Head of caudate nucleus (tissue), 42 donors: Measurements from ENCODE around the gene FGD4.
A peak's percentile ranks its signal among the peaks of the same experiment; 100 is the strongest.
"Not testable (repeated sequence)": the region's sequence is repeated elsewhere in the genome, so short reads cannot be mapped to it uniquely, and the experiment has no call there.

Experiments used
- DNase-seq, 42 donors: peaks; one replicate each; pipeline versions ENCODE4 v3.0.0 to v3.0.0-alpha.2; 2020 to 2021; ENCODE audit warnings: mixed read lengths in 7 of 42
- intact Hi-C: fragments of 100-400 bp; cut with DNase I; formaldehyde crosslinking; loops from one replicate; pipeline ENCODE4 v1.15.0; 2022

Gene FGD4

DNA sequence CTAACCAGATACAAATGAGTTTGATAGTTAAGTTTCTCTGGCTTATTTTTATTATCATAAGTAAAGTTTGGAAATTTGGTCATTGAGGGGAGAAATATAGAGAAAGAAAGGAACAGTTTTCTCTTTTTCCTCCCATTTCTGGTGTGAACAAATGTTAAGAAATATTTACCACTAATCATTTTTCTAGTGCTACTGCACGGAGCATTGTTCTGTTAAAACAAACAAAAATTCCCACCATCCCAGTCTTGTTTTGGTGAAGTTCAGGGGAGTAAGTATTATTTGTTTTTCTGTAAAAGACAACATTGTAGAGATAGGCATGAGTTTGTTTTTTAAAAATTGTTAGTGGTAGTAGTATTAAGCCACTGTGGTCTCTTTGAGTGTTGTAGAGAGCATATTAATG, 135.3 kb downstream of the FGD4 start:
- DNase-seq, result no peak
- intact Hi-C loops, result no loop called here

DNA sequence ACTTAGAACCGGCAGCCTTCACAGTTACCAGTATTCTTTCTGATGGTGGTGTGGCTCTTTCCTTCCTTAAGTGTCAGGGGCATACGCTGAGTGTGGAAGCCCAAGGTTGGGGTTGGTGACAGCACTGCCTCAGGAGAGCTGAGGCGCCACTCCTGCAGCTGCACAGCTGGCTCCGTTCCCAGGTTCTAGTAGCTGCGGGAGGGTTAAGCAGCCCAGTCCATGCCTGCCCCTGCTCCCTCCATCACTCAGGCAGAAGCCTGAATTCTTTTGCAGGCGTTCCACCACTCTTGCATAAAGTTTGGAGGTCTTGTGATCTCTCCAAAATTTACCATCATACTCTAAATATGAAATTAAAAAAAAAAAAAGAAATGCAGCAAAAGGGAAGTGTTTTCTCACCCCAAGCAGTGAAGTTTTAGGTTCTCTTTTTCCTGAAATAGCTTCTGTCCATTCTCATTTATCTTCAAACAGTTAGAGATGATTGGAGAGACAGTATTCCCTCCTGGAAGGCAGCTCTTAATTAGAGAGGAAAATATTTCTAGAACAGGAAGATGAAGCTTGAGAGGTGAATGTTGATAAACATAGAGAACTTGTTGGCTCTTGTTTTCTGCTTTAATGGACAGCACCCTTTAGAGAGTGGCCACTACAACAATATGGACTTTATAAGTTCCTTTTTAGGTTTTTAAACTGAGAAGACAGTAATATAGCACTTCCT, 136.1 kb downstream of the FGD4 start:
- peak; percentile 71 to 93 (median 86) for DNase-seq
- intact Hi-C loops, result no loop called here

DNA sequence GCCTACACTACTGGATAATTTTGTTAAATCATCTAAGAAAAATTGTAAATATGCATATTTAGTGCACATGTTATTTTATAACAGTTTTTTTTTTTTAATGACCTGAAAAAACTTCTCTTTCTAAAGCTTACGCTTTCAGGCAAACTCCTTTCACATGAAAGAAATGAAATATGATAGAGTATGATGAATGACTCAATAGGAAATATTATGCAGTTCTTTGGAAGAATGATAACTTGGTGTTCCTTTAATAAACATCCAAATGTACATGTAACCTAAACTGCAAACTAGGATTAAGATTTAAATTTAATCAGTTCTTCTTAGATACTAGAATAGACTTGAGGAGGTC, 136.6 kb downstream of the FGD4 start:
- intact Hi-C loops, result no loop called here

DNA sequence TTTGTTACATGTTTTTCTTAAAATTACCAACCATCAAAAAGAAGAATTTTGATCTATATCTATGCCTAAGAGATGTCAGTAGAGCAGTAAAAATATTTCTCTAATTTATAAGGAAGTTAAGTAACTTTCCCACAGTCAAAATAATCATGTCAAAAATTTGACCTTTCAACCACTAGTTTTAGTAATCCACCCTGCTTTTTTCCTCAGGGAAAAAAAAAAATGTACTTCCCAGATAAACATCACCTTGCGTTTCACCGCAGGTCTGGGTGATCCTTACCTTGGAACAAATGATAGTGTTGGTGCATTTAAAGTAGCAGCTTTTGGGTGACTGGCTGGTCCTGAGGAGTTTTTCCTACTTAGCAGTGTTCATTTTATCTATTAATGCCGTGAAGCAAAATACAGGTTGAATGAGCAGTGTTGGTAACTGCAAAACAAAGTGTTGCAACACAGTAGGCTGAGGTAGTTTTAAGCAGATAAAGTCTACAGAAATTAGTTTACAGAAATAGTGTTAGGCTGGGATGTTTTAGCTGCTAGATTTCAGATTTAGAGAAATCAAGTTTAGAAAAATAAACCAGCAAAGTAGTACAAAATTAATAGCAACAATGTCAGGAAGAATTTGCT, 142.5 kb downstream of the FGD4 start:
- DNase-seq, result no peak
- intact Hi-C loops, result no loop called here

More for the DNA sequence above, 136.6 kb downstream of the FGD4 start:
- DNase-seq, result no peak

DNA sequence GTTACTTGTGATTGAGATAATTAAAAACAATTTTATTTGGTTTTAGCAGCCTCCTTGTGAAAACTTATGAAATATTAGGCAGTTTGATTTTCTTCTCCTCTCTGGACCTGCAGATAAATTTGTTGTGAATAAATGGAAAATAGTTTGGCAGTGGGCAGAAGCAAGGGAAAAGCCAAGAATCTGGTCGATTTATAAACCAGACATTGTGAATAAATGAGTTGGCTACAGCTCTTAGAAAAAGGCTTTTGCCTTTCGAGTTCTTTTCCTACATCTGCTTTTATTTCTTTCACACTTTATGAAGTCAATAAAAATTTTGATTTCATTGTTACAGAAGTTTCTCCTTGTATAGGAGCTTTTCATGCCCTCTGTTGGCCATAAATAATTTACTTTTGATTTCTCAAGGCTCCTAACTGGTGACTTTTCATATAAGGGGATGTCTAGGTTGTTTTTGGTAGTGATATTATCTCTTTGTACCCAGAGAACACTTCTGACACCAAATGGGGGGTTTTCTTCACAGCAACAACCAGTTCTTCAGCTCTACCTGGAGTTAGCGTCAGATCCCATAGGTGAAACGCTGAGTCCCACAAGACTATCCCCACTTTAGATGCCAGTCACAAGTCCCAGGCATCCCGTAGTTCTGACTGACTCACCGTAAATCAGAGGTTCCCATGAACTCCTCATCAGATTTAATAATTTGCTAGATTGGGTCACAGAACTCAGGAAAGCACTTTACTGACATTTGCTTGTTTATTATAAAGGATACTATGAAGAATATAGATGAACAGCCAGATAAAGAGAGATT, 143.3 kb downstream of the FGD4 start:
- no peak for DNase-seq
- intact Hi-C loops, result no loop called here

DNA sequence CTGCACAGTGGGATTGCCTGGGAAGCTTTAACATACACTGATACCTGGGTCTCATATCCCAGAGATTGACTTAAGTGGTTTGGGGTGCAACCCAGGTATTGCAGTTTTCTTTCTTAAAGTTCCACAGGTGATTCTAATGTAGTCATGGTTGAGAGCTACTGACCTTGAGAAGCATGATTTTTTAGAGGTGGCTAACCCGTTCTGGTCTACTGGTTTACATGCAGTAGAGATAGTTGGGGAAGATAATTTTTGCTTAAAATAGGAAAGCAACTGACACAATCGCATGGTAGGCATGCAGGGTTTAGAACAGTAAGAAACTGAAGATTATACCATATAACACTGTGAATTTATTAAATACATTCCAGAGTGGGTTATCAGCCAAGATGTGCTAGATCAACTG, 145.5 kb downstream of the FGD4 start:
- intact Hi-C loops, result no loop called here
- no peak for DNase-seq

DNA sequence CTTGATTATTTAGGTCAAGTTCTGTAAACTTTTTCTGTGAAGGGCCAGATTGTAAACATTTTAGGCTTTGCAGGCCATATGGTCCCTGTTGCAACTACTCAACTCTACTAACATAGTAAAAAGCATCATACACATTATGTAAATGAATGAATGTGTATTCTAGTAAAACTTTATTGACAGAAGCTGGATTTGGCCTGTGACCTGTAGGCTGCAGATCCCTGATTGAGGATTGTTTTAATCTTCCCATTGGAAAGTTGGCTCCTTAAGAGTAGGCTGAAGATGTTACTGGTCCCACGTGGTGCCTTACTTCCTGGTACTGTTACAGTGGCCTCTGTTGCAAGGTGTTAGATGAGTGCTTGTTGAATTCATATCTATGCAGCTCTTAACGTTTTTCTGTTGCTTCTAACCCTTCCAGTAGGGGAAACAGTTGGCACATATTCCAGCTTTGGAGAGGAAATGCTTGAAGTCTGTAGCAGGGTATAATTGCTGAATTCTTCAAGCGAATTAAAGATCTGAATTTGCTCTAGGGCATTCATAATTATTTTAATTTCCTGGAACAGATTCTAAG, 146.1 kb downstream of the FGD4 start:
- intact Hi-C loops, result no loop called here
- no peak for DNase-seq

DNA sequence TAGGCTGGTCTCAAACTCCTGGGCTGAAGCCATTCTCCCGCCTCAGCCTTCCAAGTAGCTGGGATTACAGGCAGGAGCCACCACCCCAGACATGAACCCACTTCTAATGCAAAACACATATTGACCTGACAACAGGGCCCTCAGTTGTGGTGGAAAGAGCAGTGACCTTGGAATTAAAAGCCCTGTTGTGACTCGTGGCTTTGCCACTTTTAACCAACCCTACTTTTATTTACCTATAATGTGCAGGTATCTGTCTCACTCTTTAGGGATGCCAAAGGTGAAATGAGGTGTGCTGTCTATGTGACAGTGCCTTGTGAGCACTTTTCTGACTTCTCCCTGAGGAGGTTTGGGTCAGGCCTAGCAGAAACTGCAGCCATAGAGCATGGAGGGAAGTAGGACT, 146.9 kb downstream of the FGD4 start:
- intact Hi-C loops, result no loop called here
- no peak for DNase-seq

DNA sequence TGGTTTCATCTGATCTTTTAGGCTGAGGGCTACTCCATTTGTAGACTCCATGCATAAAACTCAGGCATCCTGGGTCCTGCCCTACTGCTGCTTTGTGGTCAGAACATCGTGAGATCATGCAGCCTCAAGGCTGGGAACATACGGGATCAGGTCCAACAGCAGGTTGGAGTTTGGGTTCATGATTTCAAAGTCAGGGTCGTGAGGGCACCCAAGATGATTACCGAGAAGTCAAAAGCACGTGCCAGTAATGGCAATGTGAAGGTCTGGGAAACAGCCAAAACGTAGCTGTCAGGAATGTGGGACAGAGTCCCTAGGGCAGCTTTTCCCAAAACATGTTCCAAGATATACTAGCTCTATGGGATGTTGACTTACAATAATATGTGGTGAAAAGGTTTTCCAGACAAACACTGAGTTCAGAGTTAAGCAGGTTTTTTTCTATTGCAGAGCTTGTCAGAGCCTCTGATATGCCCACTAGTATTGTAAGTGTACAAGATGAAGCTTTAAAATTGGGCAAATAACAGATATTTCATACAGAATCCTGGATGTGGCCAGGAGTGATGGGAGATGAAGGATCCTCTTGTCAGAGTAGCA, 149.4 kb downstream of the FGD4 start:
- intact Hi-C loops, result no loop called here
- DNase-seq, result no peak

DNA sequence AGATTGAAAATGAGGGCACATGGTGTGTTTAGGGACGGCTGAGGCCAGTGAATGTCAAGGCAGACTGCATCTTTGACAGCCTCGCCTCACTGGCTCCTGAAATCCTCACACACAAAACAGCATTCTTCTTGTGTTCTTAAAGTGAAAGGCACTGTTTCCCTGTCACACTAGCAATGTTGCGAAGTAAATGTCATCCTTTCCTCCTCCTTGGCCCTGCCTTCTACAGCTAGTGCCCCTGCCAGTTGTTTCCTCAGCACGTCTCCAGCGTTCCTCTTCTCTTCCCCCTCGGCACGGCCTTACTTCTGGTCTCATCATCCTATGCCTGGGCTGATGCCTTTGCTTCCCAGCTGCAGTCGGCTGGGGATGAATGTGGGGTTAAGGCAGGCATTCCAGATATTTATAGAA, 150.3 kb downstream of the FGD4 start:
- intact Hi-C loops, result loop anchor here (10.0 kb wide), 1 partner anchor 95 kb away; no protein-coding TSS in a partner anchor
- DNase-seq, result peak in 30 of 42 donors; percentile 13 to 75 (median 44)

DNA sequence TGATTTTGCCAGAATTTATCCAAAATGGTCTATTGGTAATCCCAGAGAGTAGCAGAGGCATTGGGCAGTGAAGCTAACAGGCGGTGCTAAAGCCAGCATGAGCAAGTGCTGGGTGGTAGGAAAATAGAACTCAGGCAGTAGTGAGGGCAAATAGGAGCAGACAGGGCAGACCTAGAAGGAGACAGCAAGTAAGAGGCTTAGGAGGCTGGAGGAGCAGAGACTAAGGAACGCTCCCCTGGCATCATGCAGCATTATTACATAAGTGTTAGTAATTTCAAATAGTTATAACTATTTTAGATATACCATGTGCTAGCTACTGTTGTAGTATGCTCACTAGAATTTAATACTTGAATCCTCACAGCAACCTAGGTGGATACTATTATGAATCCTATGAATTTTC, 151.7 kb downstream of the FGD4 start:
- DNase-seq, result peak in 7 of 42 donors; percentile 14 to 64 (median 38)
- intact Hi-C loops, result loop anchor here (10.0 kb wide), 1 partner anchor 96 kb away; no protein-coding TSS in a partner anchor

DNA sequence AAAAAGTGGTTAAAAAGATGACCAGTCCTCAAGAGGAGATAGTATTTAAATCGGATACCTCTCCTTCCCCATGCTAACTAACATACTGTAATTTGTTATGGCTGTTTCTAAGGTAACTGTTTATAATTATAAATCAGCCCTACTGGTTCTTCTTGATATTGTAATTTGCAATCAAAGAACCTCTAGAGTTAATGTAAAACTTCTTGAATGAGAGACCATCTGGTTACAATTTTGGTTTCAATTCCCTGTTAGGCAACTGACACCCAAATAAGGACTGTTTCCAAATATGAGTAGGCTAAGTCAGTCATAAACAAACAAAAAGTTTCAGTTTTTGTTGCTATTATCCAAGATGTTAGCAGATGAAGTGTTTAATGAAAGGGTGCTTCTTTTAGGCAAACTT, 159.5 kb downstream of the FGD4 start:
- DNase-seq, result no peak
- intact Hi-C loops, result loop anchor here (10.0 kb wide), 1 partner anchor 104 kb away; no protein-coding TSS in a partner anchor

DNA sequence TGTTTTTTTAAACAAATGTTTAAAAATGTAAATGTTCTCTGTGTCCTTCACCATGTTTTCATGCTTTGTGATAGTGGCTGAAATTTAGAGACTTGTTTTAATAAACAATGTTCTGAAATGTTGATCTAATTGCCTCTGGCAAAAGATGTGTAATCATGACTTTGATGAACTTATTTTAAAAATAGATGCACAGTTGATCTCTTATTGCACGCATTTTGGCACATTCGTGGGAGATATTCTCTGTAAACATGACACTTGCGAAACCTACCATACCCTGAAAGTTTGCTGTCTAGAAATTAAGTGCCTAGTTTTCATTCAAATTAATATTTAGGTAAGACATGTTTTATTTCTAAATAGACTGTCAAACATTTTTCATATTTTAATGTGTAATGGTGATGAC, 160.1 kb downstream of the FGD4 start:
- intact Hi-C loops, result loop anchor here (10.0 kb wide), 1 partner anchor 105 kb away; no protein-coding TSS in a partner anchor
- DNase-seq, result no peak

DNA sequence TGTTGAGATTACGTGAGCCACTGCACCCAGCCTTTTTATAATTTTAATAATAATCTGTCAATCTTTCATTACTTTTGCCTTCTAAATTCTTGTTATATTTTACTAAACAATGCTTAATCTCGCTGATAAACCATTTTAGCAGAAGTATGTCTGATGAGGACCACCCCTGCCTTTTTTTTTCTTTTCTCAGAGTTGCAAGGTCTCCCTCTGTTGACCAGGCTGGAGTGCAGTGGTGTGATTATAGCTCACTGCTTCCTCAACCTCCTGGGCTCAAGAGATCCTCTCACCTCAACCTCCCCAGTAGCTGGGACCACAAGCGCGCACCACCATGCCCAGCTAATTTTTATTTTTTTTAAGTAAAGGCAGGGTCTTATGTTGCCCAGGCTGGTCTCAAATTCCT, 161.2 kb downstream of the FGD4 start:
- intact Hi-C loops, result no loop called here
- no peak for DNase-seq

DNA sequence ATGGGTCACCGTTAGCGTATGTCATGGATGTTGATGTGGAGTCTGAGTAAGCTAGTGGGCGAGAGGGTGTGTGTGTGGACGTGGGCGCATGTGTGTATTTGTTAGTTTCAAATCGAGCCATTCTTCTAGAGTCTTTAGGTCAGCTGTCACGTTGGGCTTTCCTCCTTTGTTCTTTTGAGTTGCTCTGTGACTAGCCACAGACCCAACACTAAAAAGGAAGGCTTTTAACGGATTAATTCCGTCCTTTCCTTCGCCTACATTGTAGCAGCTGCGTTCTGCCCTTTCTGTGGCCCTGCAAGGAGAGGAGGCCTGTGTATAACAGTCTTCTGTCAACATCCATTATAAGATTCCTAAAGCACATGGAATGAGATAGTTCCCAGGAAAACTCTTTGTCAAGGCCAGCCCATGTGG, 162.6 kb downstream of the FGD4 start:
- DNase-seq, result peak in 1 of 42 donors; percentile 23
- intact Hi-C loops, result no loop called here

DNA sequence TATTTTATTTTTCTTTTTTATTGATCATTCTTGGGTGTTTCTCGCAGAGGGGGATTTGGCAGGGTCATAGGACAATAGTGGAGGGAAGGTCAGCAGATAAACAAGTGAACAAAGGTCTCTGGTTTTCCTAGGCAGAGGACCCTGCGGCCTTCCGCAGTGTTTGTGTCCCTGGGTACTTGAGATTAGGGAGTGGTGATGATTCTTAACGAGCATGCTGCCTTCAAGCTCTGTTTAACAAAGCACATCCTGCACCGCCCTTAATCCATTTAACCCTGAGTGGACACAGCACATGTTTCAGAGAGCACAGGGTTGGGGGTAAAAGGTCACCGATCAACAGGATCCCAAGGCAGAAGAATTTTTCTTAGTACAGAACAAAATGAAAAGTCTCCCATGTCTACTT, 163.1 kb downstream of the FGD4 start:
- DNase-seq, intact Hi-C loops: not testable (repeated sequence)

DNA sequence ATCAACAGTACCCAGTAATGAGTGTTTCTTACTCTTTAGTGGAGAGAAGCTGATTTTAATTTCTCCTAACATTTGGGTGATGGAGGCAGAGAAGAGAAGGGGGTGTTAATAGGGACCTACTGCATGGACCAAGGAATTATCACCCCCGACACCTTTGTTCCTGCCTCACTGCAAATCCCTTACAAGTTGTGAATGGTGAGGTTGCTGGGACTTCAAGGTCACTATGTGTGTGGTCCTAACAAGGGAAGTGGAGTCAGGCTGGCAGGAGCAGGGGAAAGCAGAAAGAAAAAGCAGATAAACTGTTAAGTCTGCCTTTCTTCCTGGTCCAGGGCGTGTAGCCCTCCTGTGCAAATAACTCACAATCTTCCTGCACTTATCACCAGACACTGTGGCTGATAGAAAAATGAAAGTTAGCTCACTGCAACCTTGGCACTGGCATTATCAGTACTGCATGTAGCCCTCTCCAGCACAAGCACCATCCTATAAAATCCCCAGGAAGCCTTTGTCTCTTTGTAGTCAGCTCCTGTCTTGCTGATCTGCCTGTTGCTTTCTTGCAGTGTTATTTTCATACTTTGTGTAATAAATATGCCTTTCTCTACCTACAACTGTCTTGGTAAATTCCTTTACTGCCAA, 167.4 kb downstream of the FGD4 start:
- intact Hi-C loops, result no loop called here
- DNase-seq, result no peak

DNA sequence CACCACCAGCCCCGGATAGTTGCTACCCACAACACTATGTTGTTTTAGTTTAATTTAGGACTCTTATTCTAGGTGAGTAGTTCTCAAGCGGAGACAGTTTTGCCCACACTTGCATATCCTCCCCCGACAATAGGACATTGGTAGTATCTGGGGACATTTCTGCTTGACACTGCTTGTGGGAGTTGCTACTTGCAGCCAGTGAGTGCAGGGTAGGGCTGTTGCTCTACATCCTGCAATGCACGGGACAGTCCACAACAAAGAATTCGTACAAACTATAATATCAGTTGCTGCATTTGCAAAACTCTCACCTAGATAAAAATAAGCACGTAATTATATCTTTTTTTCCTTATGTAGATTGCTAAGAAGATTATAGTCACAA, 167.9 kb downstream of the FGD4 start:
- intact Hi-C loops, result no loop called here
- DNase-seq, result peak in 3 of 42 donors; percentile 34 to 46 (median 39)

DNA sequence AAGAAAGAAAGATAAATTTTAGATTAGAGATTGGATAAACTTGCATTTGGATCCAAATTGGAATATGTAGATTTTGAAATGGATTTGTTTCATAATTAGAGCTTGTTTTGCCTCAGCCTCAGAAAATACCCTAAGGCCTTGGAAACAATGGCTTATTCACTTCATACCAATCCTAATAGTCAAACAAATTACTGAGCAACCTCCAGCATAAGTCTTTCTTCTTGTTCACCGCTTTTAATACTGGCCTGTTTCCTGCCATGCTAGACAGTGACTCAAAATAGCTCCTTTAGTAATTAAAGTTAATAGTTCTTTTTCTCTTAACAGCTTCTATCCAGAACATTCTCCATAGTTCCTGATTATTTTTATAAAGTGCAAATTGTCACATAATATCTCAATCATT, 168.9 kb downstream of the FGD4 start:
- DNase-seq, result no peak
- intact Hi-C loops, result no loop called here
